ENCODE data around the gene RIMBP2. TPM values are rescaled to one million over a fixed set of nuclear protein-coding genes. Genes with fewer than 3 reads are reported as not detected.

Gene RIMBP2
- total RNA-seq, 1 donor from 2014 or later: 20.5 TPM

DNA sequence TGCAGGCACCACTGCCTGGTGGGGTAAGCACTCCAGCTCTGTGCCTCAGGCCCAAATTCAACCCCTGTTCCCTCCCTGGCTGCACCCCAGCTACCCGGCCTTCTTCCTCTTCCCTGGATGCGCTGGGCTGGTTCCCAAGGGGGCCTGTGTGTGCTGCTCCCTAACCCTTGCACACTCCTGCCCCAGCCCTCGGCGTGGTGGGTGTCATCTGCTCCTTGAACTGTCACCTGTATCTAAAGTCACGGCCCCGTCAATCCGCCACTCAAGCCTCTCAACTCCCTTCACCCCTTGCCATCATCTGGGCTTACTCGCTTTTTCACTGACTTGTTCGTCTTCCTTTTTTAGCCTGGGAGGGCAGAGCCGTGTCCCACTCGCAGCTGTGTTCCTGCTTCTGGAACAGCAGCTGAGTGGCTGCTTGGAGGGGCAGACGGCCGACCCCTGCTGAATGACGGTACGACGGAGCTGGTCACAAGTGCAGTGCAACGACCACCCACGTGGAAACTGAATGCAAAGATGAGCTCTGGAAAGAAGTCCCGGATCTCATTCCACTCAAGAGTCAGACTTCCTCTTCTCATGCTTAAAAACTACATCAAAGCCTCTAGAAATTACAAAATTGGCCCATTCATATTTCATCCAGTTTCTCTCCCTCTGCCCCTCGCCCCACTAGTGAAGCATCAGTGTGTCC lies 239.5 kb downstream of the RIMBP2 start:
- Mint-ChIP-seq H3K27ac (ENCODE audit: unreplicated experiment) (no peak overlapping the region), H3K36me3 (ENCODE audit: unreplicated experiment) (peaks cover 11% of the 10 kb centered on the region), H3K9me3 (ENCODE audit: unreplicated experiment) (peaks cover 15% of the 10 kb centered on the region), H3K4me3 (ENCODE audit: unreplicated experiment) (no peak overlapping the region), H3K27me3 (ENCODE audit: unreplicated experiment) (peaks cover 16% of the 10 kb centered on the region), H3K4me1 (ENCODE audit: low read depth, unreplicated experiment) (peaks cover 7% of the 10 kb centered on the region)
- no peak for DNase-seq
- TF ChIP-seq CTCF (IDR thresholded peaks at IDR 0.05; ENCODE audit: partially characterized antibody, unreplicated experiment): no peak

DNA sequence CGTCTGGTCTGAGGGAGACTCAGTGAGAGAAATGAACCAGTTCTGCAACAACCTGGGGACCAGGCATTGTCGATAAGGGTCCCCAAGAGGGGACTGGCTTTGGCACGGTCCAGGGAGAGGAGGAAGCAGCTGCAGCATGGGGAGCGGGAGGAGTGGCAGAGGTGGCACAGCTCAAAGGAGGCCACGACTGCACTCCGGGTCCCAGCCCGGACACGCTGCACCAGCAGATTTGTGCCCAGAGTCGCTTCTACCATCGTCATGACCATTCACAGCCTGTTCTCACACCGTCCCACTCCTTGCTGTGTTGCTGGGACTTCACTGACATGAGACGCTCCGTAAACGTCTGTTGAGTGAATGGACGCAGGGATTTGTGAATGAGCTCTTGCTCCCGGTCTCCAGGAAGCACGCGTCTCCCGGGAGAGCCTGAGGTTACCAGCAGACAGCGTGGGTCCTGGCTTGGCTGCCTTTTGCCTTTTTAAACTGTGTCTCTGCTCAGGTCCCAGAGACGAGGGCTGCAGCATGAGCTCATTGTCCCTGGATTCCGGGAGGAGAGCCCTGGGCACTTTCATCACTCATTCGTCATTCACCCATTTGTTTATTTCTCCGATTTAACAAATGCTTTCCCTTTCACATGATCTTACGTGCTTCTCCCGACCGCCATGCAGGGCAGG lies 241.4 kb downstream of the RIMBP2 start:
- no peak for DNase-seq
- Mint-ChIP-seq H3K27ac (ENCODE audit: unreplicated experiment) (peak overlapping the region; percentile 59), H3K36me3 (ENCODE audit: unreplicated experiment) (peaks cover 11% of the 10 kb centered on the region), H3K4me1 (ENCODE audit: low read depth, unreplicated experiment) (peaks cover 7% of the 10 kb centered on the region), H3K4me3 (ENCODE audit: unreplicated experiment) (no peak overlapping the region), H3K9me3 (ENCODE audit: unreplicated experiment) (peaks cover 15% of the 10 kb centered on the region), H3K27me3 (ENCODE audit: unreplicated experiment) (peaks cover 14% of the 10 kb centered on the region)
- TF ChIP-seq CTCF (IDR thresholded peaks at IDR 0.05; ENCODE audit: partially characterized antibody, unreplicated experiment): no peak

- no peak for TF ChIP-seq CTCF (IDR thresholded peaks at IDR 0.05; ENCODE audit: partially characterized antibody, unreplicated experiment)
- no peak for DNase-seq
- Mint-ChIP-seq H3K9me3 (ENCODE audit: unreplicated experiment) (peaks cover 15% of the 10 kb centered on the region), H3K36me3 (ENCODE audit: unreplicated experiment) (peaks cover 11% of the 10 kb centered on the region), H3K4me1 (ENCODE audit: low read depth, unreplicated experiment) (peaks cover 7% of the 10 kb centered on the region), H3K27ac (ENCODE audit: unreplicated experiment) (no peak overlapping the region), H3K4me3 (ENCODE audit: unreplicated experiment) (no peak overlapping the region), H3K27me3 (ENCODE audit: unreplicated experiment) (peaks cover 14% of the 10 kb centered on the region)
Observed at GRCh38 chr12:130473266-130473665, 242.8 kb downstream of the RIMBP2 start.

DNA sequence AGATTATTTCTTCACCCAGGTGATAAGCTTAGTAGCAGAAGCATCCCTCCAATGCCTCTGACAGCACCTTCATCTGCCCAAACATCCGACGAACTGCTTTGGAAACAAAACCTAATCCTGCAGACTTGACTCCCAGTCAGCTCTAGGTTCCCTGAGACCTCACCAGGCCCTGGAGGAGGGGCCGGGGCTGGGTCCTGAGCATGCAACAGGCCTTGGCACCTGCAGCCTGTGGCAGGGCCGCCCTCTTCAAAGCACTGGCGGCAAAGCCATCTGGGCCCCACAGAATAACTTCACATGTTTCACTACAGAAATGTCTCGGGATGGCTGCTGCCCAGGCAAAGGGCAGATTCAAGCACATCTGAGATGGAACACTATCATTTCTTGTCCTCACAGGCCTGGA lies 245.1 kb downstream of the RIMBP2 start:
- peaks cover 10% of the 10 kb centered on the region for H3K36me3 Mint-ChIP-seq (ENCODE audit: unreplicated experiment)
- no peak for TF ChIP-seq CTCF (IDR thresholded peaks at IDR 0.05; ENCODE audit: partially characterized antibody, unreplicated experiment)
- peaks cover 15% of the 10 kb centered on the region for H3K9me3 Mint-ChIP-seq (ENCODE audit: unreplicated experiment)
- no peak overlapping the region for H3K4me3 Mint-ChIP-seq (ENCODE audit: unreplicated experiment)
- DNase-seq: no peak
- H3K27ac Mint-ChIP-seq (ENCODE audit: unreplicated experiment): no peak overlapping the region
- H3K27me3 Mint-ChIP-seq (ENCODE audit: unreplicated experiment): peaks cover 6% of the 10 kb centered on the region
- H3K4me1 Mint-ChIP-seq (ENCODE audit: low read depth, unreplicated experiment): peaks cover 3% of the 10 kb centered on the region

GRCh38 chr12:130469552-130469951 lies 246.5 kb downstream of the RIMBP2 start:
- no peaks in the 10 kb centered on the region for H3K36me3 Mint-ChIP-seq (ENCODE audit: unreplicated experiment)
- peak; percentile 42 for DNase-seq
- no peaks in the 10 kb centered on the region for H3K27me3 Mint-ChIP-seq (ENCODE audit: unreplicated experiment)
- no peak overlapping the region for H3K4me3 Mint-ChIP-seq (ENCODE audit: unreplicated experiment)
- H3K9me3 Mint-ChIP-seq (ENCODE audit: unreplicated experiment): peaks cover 13% of the 10 kb centered on the region
- peaks cover 1% of the 10 kb centered on the region for H3K4me1 Mint-ChIP-seq (ENCODE audit: low read depth, unreplicated experiment)
- H3K27ac Mint-ChIP-seq (ENCODE audit: unreplicated experiment): peak overlapping the region; percentile 48
- no peak for TF ChIP-seq CTCF (IDR thresholded peaks at IDR 0.05; ENCODE audit: partially characterized antibody, unreplicated experiment)

All from glutamatergic neuron (in vitro differentiated cells).